NCI-H2227 (cell line): ENCODE results near the gene RNF213.
"Not testable (repeated sequence)": the region's sequence is repeated elsewhere in the genome, so short reads cannot be mapped to it uniquely, and the experiment has no call there.

ENCODE experiments used
- DNase-seq: peaks from one replicate; lab custom pipeline; 2025; ENCODE audit not compliant: unreplicated experiment; lab: John Stamatoyannopoulos, UW

The RNF213 gene

GRCh38 chr17:80388175-80388574 lies 127.5 kb downstream of the RNF213 start:
- DNase-seq: no peak

DNA sequence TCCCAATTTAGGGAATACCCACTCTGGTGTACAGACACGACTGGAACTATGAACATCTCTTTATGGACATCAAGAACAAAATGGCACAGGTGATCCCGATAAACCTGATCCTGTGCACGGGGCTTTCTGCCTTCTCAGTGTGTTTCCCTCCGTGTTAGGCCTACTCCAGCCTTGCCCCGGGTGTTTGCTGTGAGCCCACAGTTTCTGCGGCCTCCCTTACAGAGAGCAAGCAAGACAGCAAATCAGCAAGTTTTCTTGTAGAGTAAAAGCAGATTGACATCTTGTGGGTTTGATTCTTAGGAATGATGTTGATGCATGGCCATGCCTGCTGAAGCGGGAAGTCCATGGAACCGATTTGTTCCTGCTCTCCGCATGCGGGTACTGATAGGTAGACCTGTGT lies 127.9 kb downstream of the RNF213 start:
- DNase-seq: no peak

- no peak for DNase-seq
These were observed 128.7 kb downstream of the RNF213 start for GRCh38 chr17:80389011-80389995.

DNA sequence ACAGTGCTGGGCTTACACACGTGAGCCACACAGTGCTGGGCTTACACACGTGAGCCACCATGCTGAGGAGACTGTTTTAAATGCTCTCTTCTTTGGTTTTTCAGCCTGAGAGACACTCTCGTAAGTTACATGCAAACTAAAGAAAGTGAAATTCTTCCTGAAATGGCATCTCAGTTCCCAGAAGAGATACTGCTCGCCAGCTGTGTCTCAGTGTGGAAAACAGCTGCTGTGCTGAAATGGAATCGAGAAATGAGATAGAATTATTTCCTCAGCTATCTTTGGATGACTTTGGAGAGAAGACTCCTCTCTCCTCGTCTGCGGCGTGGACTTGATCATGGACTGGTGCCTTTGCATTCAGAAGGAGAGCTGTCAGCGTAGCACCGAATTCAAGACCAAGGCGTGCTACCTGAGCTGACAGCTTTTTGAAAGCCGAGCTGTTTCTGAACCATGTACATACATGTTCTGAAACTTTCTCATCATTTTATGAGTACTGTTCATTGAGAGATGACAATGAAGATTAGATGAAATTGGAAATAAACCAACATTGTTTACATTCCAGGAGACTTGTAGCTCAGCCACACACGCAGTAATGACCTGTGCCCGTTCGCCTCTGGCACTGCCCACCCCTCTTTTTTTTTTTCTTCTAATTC lies 132.7 kb downstream of the RNF213 start:
- DNase-seq: no peak

GRCh38 chr17:80393961-80394360 lies 133.3 kb downstream of the RNF213 start:
- no peak for DNase-seq

DNA sequence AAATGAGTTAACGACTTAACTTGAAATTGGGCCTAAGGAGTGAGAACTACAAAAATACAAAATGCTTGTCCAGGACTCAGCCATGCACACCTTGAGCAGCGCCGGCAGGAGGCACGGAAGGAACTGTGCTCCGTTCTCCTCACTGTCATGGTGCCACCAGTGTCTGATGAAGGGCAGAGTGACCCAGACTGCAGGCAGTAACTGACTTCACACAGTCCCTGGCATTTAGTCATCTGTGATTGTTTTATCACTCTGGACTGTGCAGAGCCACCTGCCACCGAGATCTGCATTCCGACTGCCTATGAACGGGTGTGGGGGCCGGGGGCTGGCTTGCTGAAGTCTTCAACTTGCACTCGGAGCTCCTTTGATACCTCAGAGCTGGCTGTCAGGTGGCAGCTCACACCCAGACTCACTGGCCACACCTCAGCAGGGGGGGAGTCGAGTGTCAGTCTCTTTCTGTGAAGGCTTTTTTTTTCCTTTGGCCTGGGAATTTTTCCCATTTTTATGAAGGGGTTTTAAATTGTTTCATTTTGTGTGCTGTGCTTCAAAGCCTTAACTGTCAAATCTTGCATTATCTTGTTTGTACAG lies 134.1 kb downstream of the RNF213 start:
- DNase-seq: no peak

- DNase-seq: no peak
These were observed 134.9 kb downstream of the RNF213 start for GRCh38 chr17:80395402-80396151.

- DNase-seq: no peak
These were observed 135.7 kb downstream of the RNF213 start for GRCh38 chr17:80396157-80397033.

GRCh38 chr17:80397034-80397387 lies 136.4 kb downstream of the RNF213 start:
- no peak for DNase-seq

DNA sequence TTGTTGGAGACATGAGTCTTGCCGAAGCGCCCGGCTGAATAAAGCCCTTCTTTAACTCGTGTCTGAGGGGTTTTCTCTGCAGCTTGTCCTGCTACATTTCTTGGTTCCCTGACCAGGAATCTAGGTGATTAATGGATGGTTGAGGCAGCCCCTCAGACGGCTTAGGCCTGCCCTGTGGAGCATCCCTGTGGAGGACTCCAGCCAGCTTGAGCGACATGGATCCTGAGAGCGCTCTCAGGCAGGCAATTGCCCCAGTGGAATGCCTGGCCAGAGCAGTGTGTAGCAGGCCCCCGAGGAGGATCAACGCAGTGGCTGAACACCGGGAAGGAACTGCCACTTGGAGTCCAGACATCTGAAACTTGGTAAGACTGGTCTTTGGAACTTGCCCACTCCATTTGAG lies 137.0 kb downstream of the RNF213 start:
- no peak for DNase-seq

DNA sequence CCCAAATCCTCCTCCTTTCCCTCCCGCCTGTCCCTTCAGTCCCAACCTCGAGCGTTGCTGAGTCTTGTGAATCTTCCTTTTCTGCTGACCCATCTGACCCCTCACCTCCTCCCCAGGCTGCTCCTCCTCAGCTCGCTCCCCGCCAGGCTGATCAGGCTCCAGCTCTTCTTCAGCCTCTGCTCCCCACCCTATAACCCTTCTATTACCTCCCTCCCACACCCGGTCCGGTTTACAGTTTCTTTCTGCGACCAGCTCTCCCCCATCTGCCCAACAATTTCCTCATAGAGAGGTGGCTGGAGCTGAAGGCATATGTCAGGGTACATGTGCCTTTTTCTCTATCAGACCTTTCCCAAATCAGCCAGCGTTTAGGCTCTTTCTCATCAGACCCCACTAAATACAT lies 140.4 kb downstream of the RNF213 start:
- DNase-seq: not testable (repeated sequence)

- DNase-seq: not testable (repeated sequence)
These were observed 141.4 kb downstream of the RNF213 start for GRCh38 chr17:80402102-80402501.

- no peak for DNase-seq
These were observed 142.3 kb downstream of the RNF213 start for GRCh38 chr17:80402959-80403358.

DNA sequence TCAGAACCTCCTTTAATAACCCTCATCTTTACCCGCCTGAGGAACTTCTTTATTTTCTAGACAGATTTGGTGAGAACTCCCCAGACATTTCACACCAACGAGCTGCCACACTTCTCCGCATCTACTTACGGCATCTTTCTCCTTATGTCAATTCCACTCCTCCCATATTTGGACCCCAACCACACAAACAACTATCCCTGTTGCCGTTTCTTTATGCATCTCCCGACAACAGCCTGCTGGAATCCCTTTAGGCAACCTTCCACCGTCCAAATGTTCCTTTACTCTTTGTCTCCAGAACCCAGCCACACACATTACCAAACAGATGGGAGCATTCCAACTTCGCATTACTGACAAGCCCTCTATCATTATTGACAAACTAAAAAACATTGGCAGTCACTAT lies 145.5 kb downstream of the RNF213 start:
- DNase-seq: no peak

DNA sequence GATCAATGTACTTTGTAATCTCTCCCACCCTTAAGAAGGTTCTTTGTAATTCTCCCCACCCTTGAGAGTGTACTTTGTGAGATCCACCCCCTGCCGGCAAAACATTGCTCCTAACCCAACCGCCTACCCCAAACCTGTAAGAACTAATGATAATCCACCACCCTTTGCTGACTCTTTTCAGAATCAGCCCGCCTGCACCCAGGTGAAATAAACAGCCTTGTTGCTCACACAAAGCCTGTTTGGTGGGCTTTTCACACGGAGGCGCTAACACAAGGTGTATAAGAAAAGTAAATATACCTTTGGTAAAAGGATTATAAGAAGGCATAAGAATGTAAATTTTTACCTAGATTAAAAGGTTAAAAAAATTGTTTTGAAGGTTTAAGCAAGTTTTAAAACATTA lies 147.3 kb downstream of the RNF213 start:
- DNase-seq: not testable (repeated sequence)

DNA sequence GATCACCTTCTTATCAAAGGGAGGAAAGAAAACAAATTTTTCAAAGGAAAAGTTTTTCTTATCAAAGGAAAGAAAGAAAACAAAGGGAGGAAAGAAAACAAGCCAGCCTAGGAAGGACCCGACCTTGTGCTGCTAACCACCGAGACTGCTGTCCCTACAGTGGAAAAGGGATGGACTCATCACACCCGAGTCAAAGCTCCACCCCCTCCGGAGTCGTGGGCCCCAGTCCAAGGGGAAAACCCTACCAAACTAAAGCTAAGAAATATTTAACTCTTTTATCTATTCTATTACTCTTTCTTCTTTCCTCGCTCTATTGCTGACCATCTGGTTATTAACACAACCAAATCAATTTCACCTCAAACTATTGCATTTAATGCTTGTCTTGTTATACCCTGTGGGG lies 148.2 kb downstream of the RNF213 start:
- no peak for DNase-seq

- no peak for DNase-seq
These were observed 149.0 kb downstream of the RNF213 start for GRCh38 chr17:80409626-80410025.

DNA sequence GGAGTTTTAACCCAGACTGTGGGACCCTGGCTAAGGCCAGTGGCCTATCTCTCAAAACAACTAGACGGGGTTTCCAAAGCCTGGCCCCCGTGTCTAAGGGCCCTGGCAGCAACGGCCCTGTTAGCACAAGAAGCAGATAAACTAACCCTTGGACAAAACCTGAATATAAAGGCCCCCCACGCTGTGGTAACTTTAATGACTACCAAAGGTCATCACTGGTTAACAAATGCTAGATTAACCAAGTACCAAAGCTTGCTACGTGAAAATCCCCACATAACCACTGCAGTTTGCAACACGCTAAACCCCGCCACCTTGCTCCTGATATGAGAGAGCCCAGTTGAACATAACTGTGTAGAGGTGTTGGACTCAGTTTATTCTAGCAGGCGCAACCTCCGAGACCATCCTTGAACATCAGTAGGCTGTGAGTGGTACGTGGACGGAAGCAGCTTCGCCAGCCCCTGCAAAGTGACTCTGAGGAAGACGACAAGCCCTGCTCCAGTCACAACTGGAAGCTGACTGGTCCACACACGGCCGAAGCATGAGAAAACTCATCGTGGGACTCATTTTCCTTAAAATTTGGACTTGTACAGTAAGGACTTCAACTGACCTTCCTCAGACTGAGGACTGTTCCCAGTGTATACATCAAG lies 149.9 kb downstream of the RNF213 start:
- DNase-seq: not testable (repeated sequence)

DNA sequence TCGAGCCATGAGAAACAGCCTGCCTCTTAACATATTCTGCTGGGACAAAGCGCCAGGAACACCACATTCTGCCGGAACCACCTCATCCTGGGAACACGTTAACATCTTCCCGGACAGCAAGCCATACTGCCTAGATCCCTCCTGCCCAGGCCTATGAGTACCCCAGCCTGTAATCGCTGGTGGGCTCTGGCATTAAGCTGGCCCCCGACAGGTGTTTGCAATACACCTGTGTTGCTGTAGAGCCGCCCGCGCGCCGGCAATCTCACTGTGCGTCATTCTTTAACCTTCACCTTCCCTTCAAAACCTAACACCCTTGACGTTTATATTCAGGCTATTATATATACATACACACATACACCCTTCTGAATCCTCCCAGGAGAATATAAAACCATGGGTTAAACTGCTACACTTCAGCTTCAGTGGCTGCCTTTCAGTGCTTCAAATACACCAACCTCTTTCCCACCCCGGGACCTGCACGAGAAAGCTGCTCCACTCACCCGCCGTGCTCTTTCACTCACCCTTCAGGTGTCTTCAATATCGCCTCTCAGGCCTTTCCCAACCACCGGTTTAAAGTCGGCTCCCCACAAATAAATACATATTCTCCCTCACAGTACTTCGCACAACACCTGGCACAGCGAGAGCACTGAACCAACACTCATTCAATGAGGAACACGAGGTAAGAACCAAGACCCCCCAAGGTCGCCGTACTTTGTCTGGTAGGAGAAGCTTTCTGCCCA lies 153.3 kb downstream of the RNF213 start:
- peak; percentile 32 for DNase-seq
